CD4-positive, alpha-beta T cell (primary cell): Measurements from ENCODE around the gene GLRX. TPM values are rescaled to one million over a fixed set of nuclear protein-coding genes. Genes with fewer than 3 reads are reported as not detected.

Experiments used
- ATAC-seq: fragments of 200-7000 bp; cut with Tn5 transposase; one replicate; pipeline ENCODE4 v1.10.0; 2022; ENCODE audit warnings: mild to moderate bottlenecking; ENCODE audit not compliant: poor library complexity
- CTCF ChIA-PET: fragments of 350-600 bp; sonication (Branson Sonifier 250); formaldehyde crosslinking; loops from one replicate; lab custom pipeline; 2021; ENCODE audit warnings: antibody characterized with exemption, inconsistent platforms; lab: Charles Lee
- POLR2A ChIA-PET: fragments of 350-600 bp; sonication (Branson Sonifier 250); formaldehyde crosslinking; loops from one replicate; lab custom pipeline; 2021; ENCODE audit warnings: antibody characterized with exemption, inconsistent platforms; lab: Charles Lee
- DNase-seq, 14 experiments: peaks; one replicate each; pipeline ENCODE4 v3.0.0-alpha.2; 2013 to 2020; ENCODE audit warnings: mixed read lengths in 2 of 14
- H3K27ac ChIP-seq, 2 donors: one replicate each; pipeline versions ENCODE4 v1.5.1 to v1.7.0; 2013; ENCODE audit warnings: low read length in 2 of 2, low read depth in 1 of 2, mild to moderate bottlenecking in 1 of 2
- H3K27me3 ChIP-seq, 2 experiments: 1 replicate in 1 of 2; 2 replicates in 1 of 2; pipeline versions ENCODE4 v1.6.1 to v1.7.0; 2013; ENCODE audit warnings: low read length in 2 of 2, control low read depth in 1 of 2, mild to moderate bottlenecking in 1 of 2, moderate library complexity in 1 of 2; ENCODE audit not compliant: insufficient read depth in 2 of 2, control insufficient read depth in 1 of 2
- H3K36me3 ChIP-seq: one replicate; pipeline ENCODE4 v1.6.1; 2013; ENCODE audit warnings: low read length, control low read depth; ENCODE audit not compliant: insufficient read depth
- H3K4me1 ChIP-seq: one replicate; pipeline ENCODE4 v1.6.1; 2013; ENCODE audit warnings: low read length, control low read depth; ENCODE audit not compliant: insufficient read depth
- H3K4me3 ChIP-seq: one replicate; pipeline ENCODE4 v1.5.1; 2013; ENCODE audit warnings: mild to moderate bottlenecking, low read length, moderate library complexity
- H3K9me3 ChIP-seq, 2 experiments: 1 replicate in 1 of 2; 2 replicates in 1 of 2; pipeline versions ENCODE4 v1.6.1 to v1.7.0; 2013; ENCODE audit warnings: low read length in 2 of 2, mild to moderate bottlenecking in 2 of 2, control low read depth in 1 of 2, moderate library complexity in 1 of 2; ENCODE audit not compliant: control insufficient read depth in 1 of 2, insufficient read depth in 1 of 2
- H3K27ac Mint-ChIP-seq: one replicate; pipeline ENCODE4 v1.8.0; 2020; ENCODE audit warnings: mixed read lengths
- H3K27me3 Mint-ChIP-seq: one replicate; pipeline ENCODE4 v1.8.0; 2021; ENCODE audit warnings: mixed read lengths
- H3K36me3 Mint-ChIP-seq: one replicate; pipeline ENCODE4 v1.8.0; 2021; ENCODE audit warnings: low read depth, mixed read lengths
- H3K4me1 Mint-ChIP-seq: one replicate; pipeline ENCODE4 v1.8.0; 2021; ENCODE audit warnings: low read depth, mixed read lengths
- H3K4me3 Mint-ChIP-seq: one replicate; pipeline ENCODE4 v1.8.0; 2020; ENCODE audit warnings: mild to moderate bottlenecking, mixed read lengths
- H3K9me3 Mint-ChIP-seq: one replicate; pipeline ENCODE4 v1.8.0; 2020; ENCODE audit warnings: mixed read lengths
- intact Hi-C, 2 experiments: fragments of 100-400 bp; cut with DNase I in 1 of 2; cut with micrococcal nuclease in 1 of 2; formaldehyde crosslinking; loops; one replicate each; pipeline versions ENCODE4 v1.15.1 to v1.9.0; 2023 to 2025; cut with DNase I, micrococcal nuclease
- total RNA-seq, 174 experiments: library from RNA in 2 of 174; stranded (reverse) in 2 of 174; gene quantifications; one replicate each; pipeline ENCODE4 v1.2.3 and lab custom pipeline; 2021 to 2026
- TF ChIP-seq, protein P1 (sequence below): fragments of 200-600 bp; IDR thresholded peaks from one replicate; pipeline ENCODE4 v1.8.0; 2022; ENCODE audit warnings: antibody characterized with exemption, mild to moderate bottlenecking

GLRX gene
- total RNA-seq, 2 experiments from 2014 or later, result 16.9 to 18.7 TPM

DNA sequence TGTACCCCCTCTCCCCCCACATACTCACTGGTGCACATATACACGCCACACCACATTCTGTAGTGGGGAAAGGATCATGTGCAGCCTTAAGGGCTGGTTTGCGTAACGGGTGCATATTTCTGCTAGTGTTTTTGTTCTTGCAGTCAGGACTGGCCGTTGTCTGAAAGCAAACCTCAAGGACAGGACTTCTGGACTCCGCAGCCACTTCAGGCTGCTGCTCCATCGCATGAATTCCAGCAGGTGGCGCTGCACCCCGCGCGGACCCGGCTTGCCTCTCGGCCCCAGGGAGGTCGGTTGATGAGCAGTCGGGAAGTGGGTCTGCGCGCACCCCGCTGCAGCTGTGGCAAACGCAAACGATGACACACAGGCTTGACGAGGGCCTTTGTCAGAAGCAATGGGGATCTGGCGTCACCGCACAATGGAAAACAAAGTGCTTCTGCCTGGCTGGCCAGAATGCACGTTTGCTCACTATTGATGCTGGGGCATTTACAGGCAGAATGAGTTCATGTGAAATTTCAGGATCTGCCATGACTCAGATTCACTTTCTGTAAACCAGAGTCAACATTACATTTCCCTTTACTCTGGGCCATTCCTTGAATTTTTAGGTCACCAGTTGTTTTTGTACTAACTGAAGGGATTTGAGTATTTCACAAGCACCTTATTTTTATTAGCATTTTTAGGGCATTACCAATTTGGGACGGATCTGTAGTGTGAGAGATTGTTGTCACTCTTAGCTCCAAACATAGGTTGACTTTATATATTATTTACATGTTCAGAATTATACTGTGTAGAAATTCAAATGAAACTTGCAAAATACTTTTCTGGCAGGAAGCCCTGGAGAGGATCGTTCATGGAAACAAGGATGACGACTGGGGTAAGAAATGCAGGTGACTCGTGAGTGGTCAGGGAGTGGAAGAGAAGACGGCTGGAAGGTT, 36.4 kb upstream of the GLRX start:
- Histone ChIP-seq H3K27me3 (no peaks in the 10 kb centered on the region), H3K4me3 (no peak overlapping the region), H3K36me3 (no peaks in the 10 kb centered on the region), H3K9me3 (no peaks in the 10 kb centered on the region), H3K4me1 (peaks cover 16% of the 10 kb centered on the region), H3K27ac (no peak overlapping the region)
- intact Hi-C loops, result loop anchor here (1.0 to 2.0 kb wide), 4 partner anchors 102 to 744 kb away; partner anchors contain the start of gene ELL2 (in 1 of the 2)
- ChIA-PET POLR2A (interaction anchor here (0.6 to 1.6 kb wide), 4 partner anchors 10 to 485 kb away, joined by 3 to 5 read pairs (median 3); no protein-coding TSS in a partner anchor), CTCF (interaction anchor here (0.6 to 2.9 kb wide), 17 partner anchors 11 to 855 kb away, joined by 3 to 21 read pairs (median 4); partner anchors contain the start of gene ELL2)
- Mint-ChIP-seq H3K9me3 (no peaks in the 10 kb centered on the region), H3K27ac (peak overlapping the region; percentile 14), H3K4me1 (peaks cover 42% of the 10 kb centered on the region), H3K4me3 (no peak overlapping the region), H3K27me3 (peaks cover 13% of the 10 kb centered on the region), H3K36me3 (no peaks in the 10 kb centered on the region)
- peak; percentile 96 for ATAC-seq
- TF ChIP-seq, protein P1, sequence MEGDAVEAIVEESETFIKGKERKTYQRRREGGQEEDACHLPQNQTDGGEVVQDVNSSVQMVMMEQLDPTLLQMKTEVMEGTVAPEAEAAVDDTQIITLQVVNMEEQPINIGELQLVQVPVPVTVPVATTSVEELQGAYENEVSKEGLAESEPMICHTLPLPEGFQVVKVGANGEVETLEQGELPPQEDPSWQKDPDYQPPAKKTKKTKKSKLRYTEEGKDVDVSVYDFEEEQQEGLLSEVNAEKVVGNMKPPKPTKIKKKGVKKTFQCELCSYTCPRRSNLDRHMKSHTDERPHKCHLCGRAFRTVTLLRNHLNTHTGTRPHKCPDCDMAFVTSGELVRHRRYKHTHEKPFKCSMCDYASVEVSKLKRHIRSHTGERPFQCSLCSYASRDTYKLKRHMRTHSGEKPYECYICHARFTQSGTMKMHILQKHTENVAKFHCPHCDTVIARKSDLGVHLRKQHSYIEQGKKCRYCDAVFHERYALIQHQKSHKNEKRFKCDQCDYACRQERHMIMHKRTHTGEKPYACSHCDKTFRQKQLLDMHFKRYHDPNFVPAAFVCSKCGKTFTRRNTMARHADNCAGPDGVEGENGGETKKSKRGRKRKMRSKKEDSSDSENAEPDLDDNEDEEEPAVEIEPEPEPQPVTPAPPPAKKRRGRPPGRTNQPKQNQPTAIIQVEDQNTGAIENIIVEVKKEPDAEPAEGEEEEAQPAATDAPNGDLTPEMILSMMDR, result peak; percentile 98
- peak; percentile 82 to 94 (median 89) for DNase-seq

- no peaks in the 10 kb centered on the region for H3K36me3 Mint-ChIP-seq
- H3K9me3 Mint-ChIP-seq, result no peaks in the 10 kb centered on the region
- Histone ChIP-seq H3K27me3 (no peaks in the 10 kb centered on the region), H3K4me3 (no peak overlapping the region), H3K9me3 (no peaks in the 10 kb centered on the region), H3K4me1 (peaks cover 14% of the 10 kb centered on the region), H3K27ac (no peak overlapping the region), H3K36me3 (no peaks in the 10 kb centered on the region)
- DNase-seq (no peak), ATAC-seq (no peak)
- H3K4me1 Mint-ChIP-seq, result peaks cover 39% of the 10 kb centered on the region
- intact Hi-C loops, result loop anchor here (1.0 to 2.0 kb wide), 4 partner anchors 103 to 745 kb away; partner anchors contain the start of gene ELL2 (in 1 of the 2)
- CTCF ChIA-PET, result interaction anchor here (1.1 to 2.9 kb wide), 3 partner anchors 16 to 478 kb away, joined by 3 to 21 read pairs (median 8); no protein-coding TSS in a partner anchor
- POLR2A ChIA-PET, result no interaction called here
- no peak overlapping the region for H3K4me3 Mint-ChIP-seq
- TF ChIP-seq, protein P1, result no peak
- no peak overlapping the region for H3K27ac Mint-ChIP-seq
- peaks cover 13% of the 10 kb centered on the region for H3K27me3 Mint-ChIP-seq
These were observed 35.5 kb upstream of the GLRX start for GRCh38 chr5:95858023-95858461.

GRCh38 chr5:95857185-95857945, 34.8 kb upstream of the GLRX start:
- H3K4me1 Mint-ChIP-seq, result peaks cover 32% of the 10 kb centered on the region
- Histone ChIP-seq H3K4me1 (peaks cover 8% of the 10 kb centered on the region), H3K36me3 (no peaks in the 10 kb centered on the region), H3K4me3 (no peak overlapping the region), H3K27ac (no peak overlapping the region), H3K9me3 (no peaks in the 10 kb centered on the region), H3K27me3 (no peaks in the 10 kb centered on the region)
- no peaks in the 10 kb centered on the region for H3K9me3 Mint-ChIP-seq
- no peak overlapping the region for H3K4me3 Mint-ChIP-seq
- TF ChIP-seq, protein P1, result no peak
- no peak overlapping the region for H3K27ac Mint-ChIP-seq
- ATAC-seq (no peak), DNase-seq (no peak)
- no peaks in the 10 kb centered on the region for H3K36me3 Mint-ChIP-seq
- H3K27me3 Mint-ChIP-seq, result peaks cover 13% of the 10 kb centered on the region
- intact Hi-C loops, result no loop called here
- ChIA-PET POLR2A (no interaction called here), CTCF (interaction anchor here (0.7 to 2.9 kb wide), 3 partner anchors 17 to 479 kb away, joined by 4 to 21 read pairs (median 8); no protein-coding TSS in a partner anchor)
